GM19328 (cell line): ENCODE measurements around the gene PDGFD.
A peak's percentile ranks its signal among the peaks of the same experiment; 100 is the strongest.

Source experiments
- ATAC-seq: cut with Tn5 transposase; IDR thresholded peaks from one replicate; pipeline ENCODE4 v1.9.1; 2021; ENCODE audit warnings: mild to moderate bottlenecking, moderate library complexity; ENCODE audit not compliant: unreplicated experiment

PDGFD gene

GRCh38 chr11:104005234-104005855, 158.6 kb downstream of the PDGFD start:
- no peak for ATAC-seq

- no peak for ATAC-seq
Observed at GRCh38 chr11:104003491-104003890, 160.5 kb downstream of the PDGFD start.

GRCh38 chr11:104001561-104002056, 162.3 kb downstream of the PDGFD start:
- ATAC-seq: no peak

GRCh38 chr11:104000798-104001197, 163.1 kb downstream of the PDGFD start:
- no peak for ATAC-seq

GRCh38 chr11:103998826-103999508, 165.0 kb downstream of the PDGFD start:
- ATAC-seq: no peak

- ATAC-seq: peak; percentile 49
Observed at GRCh38 chr11:103997082-103997481, 166.9 kb downstream of the PDGFD start.

- ATAC-seq: no peak
Observed at GRCh38 chr11:103995896-103996295, 168.1 kb downstream of the PDGFD start.

- ATAC-seq: no peak
Observed at GRCh38 chr11:103994518-103994917, 169.4 kb downstream of the PDGFD start.

GRCh38 chr11:103994094-103994493, 169.9 kb downstream of the PDGFD start:
- no peak for ATAC-seq

GRCh38 chr11:103993507-103993906, 170.4 kb downstream of the PDGFD start:
- ATAC-seq: no peak

- ATAC-seq: no peak
Observed at GRCh38 chr11:103988595-103988969, 175.4 kb downstream of the PDGFD start.

GRCh38 chr11:103987629-103988594, 176.0 kb downstream of the PDGFD start:
- ATAC-seq: no peak

- no peak for ATAC-seq
Observed at GRCh38 chr11:103985041-103985440, 178.9 kb downstream of the PDGFD start.

- ATAC-seq: no peak
Observed at GRCh38 chr11:103980108-103980507, 183.8 kb downstream of the PDGFD start.

- no peak for ATAC-seq
Observed at GRCh38 chr11:103978616-103979595, 185.0 kb downstream of the PDGFD start.

- ATAC-seq: no peak
Observed at GRCh38 chr11:103972013-103972412, 191.9 kb downstream of the PDGFD start.

GRCh38 chr11:103970701-103971249, 193.2 kb downstream of the PDGFD start:
- no peak for ATAC-seq

GRCh38 chr11:103968685-103969084, 195.3 kb downstream of the PDGFD start:
- no peak for ATAC-seq

- no peak for ATAC-seq
Observed at GRCh38 chr11:103967985-103968384, 196.0 kb downstream of the PDGFD start.

GRCh38 chr11:103964390-103964789, 199.6 kb downstream of the PDGFD start:
- no peak for ATAC-seq
